ENCODE measurements around the gene GHRL.

GRCh38 chr3:10311710-10312109, 19.0 kb upstream of the GHRL start:
- TF ChIP-seq ELK1 (IDR thresholded peaks at IDR 0.05; ENCODE audit: borderline replicate concordance, low read depth, low read length) = no peak
- TF ChIP-seq, protein P1, sequence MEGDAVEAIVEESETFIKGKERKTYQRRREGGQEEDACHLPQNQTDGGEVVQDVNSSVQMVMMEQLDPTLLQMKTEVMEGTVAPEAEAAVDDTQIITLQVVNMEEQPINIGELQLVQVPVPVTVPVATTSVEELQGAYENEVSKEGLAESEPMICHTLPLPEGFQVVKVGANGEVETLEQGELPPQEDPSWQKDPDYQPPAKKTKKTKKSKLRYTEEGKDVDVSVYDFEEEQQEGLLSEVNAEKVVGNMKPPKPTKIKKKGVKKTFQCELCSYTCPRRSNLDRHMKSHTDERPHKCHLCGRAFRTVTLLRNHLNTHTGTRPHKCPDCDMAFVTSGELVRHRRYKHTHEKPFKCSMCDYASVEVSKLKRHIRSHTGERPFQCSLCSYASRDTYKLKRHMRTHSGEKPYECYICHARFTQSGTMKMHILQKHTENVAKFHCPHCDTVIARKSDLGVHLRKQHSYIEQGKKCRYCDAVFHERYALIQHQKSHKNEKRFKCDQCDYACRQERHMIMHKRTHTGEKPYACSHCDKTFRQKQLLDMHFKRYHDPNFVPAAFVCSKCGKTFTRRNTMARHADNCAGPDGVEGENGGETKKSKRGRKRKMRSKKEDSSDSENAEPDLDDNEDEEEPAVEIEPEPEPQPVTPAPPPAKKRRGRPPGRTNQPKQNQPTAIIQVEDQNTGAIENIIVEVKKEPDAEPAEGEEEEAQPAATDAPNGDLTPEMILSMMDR (conservative IDR thresholded peaks at IDR 0.05; ENCODE audit: low read depth, low read length) = no peak
- no peak for TF ChIP-seq RAD21 (IDR thresholded peaks at IDR 0.05; ENCODE audit: low read length)
- no peak for TF ChIP-seq MXI1 (IDR thresholded peaks at IDR 0.05; ENCODE audit: borderline replicate concordance, low read depth, low read length)
- 0 out of 2 replicates have a peak, but pooled peaks have one; percentile 10 for TF ChIP-seq POLR2A (IDR thresholded peaks at IDR 0.05; ENCODE audit: low read depth, low read length)
- no peak for TF ChIP-seq CEBPB (IDR thresholded peaks at IDR 0.05; ENCODE audit: low read depth, low read length)
- no peak for TF ChIP-seq BHLHE40 (IDR thresholded peaks at IDR 0.05; ENCODE audit: low read depth, low read length)

All from IMR-90 (cell line).